ENCODE results near the gene PRKG1. TPM values are rescaled to one million over a fixed set of nuclear protein-coding genes. Genes with fewer than 3 reads are reported as not detected.

Gene PRKG1
- total RNA-seq, 1 experiment from 2014 or later = 16.5 TPM

DNA sequence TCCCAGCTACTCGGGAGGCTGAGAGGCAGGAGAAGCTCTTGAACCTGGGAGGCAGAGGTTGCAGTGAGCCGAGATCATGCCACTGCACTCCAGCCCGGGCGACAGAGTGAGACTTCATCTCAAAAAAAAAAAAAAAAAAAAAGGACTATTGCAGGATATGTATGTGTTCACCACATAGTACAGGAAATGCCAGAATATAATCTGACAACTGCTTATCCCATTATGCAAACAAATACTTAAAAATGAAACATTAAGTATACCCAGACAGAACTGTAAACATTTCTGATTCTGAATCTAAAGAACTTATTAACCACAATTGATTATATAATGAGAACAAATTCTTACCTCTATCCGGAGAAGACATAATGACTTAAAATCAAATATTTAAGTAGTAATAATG is 1258.5 kb downstream of the PRKG1 start:
- ChIA-PET CTCF (no interaction called here), POLR2A (interaction anchor here (0.6 kb wide), 1 partner anchor 336 kb away, joined by 3 read pairs; no protein-coding TSS in a partner anchor)
- H3K9me3 Mint-ChIP-seq = no peaks in the 10 kb centered on the region

GRCh38 chr10:52334595-52334994 is 1260.3 kb downstream of the PRKG1 start:
- DNase-seq (ENCODE audit: low spot score) = no peak
- POLR2A ChIA-PET = no interaction called here
- CTCF ChIA-PET = interaction anchor here (0.7 kb wide), 1 partner anchor 21 kb away, joined by 3 read pairs; the partner anchor contains the start of gene DKK1
- H3K4me1 Mint-ChIP-seq = peaks cover 9% of the 10 kb centered on the region
- H3K27ac Mint-ChIP-seq = no peak overlapping the region
- no peaks in the 10 kb centered on the region for H3K36me3 Mint-ChIP-seq
- ATAC-seq = no peak
- no peaks in the 10 kb centered on the region; the same call in 1 of the 2 replicates for H3K27me3 Mint-ChIP-seq (ENCODE audit: low read depth)
- H3K4me3 Mint-ChIP-seq = no peak overlapping the region
- no peaks in the 10 kb centered on the region for H3K9me3 Mint-ChIP-seq
- TF ChIP-seq FOXP1 (CRISPR knock-in tag; IDR thresholded peaks at IDR 0.05; ENCODE audit: borderline replicate concordance) (no peak), ELF4 (CRISPR knock-in tag; IDR thresholded peaks at IDR 0.05; ENCODE audit: low read depth) (no peak), KAT7 (CRISPR knock-in tag; IDR thresholded peaks at IDR 0.05; ENCODE audit: borderline replicate concordance) (no peak), JAZF1 (CRISPR knock-in tag; IDR thresholded peaks at IDR 0.05) (no peak), TCF7 (CRISPR knock-in tag; IDR thresholded peaks at IDR 0.05; ENCODE audit: low read depth) (no peak), MXD4 (CRISPR knock-in tag; IDR thresholded peaks at IDR 0.05; ENCODE audit: borderline replicate concordance) (no peak)

More for the DNA sequence above, 1258.5 kb downstream of the PRKG1 start:
- no peak for DNase-seq (ENCODE audit: low spot score)
- TF ChIP-seq, protein P1, sequence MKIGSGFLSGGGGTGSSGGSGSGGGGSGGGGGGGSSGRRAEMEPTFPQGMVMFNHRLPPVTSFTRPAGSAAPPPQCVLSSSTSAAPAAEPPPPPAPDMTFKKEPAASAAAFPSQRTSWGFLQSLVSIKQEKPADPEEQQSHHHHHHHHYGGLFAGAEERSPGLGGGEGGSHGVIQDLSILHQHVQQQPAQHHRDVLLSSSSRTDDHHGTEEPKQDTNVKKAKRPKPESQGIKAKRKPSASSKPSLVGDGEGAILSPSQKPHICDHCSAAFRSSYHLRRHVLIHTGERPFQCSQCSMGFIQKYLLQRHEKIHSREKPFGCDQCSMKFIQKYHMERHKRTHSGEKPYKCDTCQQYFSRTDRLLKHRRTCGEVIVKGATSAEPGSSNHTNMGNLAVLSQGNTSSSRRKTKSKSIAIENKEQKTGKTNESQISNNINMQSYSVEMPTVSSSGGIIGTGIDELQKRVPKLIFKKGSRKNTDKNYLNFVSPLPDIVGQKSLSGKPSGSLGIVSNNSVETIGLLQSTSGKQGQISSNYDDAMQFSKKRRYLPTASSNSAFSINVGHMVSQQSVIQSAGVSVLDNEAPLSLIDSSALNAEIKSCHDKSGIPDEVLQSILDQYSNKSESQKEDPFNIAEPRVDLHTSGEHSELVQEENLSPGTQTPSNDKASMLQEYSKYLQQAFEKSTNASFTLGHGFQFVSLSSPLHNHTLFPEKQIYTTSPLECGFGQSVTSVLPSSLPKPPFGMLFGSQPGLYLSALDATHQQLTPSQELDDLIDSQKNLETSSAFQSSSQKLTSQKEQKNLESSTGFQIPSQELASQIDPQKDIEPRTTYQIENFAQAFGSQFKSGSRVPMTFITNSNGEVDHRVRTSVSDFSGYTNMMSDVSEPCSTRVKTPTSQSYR (CRISPR knock-in tag; IDR thresholded peaks at IDR 0.05) = no peak
- TF ChIP-seq ZNF232 (CRISPR knock-in tag; IDR thresholded peaks at IDR 0.05) = no peak
- no peak for TF ChIP-seq ZNF317 (CRISPR knock-in tag; IDR thresholded peaks at IDR 0.05; ENCODE audit: borderline replicate concordance, low read depth)
- TF ChIP-seq, protein P2, sequence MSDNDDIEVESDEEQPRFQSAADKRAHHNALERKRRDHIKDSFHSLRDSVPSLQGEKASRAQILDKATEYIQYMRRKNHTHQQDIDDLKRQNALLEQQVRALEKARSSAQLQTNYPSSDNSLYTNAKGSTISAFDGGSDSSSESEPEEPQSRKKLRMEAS (CRISPR knock-in tag; IDR thresholded peaks at IDR 0.05) = no peak
- TF ChIP-seq, protein P3, sequence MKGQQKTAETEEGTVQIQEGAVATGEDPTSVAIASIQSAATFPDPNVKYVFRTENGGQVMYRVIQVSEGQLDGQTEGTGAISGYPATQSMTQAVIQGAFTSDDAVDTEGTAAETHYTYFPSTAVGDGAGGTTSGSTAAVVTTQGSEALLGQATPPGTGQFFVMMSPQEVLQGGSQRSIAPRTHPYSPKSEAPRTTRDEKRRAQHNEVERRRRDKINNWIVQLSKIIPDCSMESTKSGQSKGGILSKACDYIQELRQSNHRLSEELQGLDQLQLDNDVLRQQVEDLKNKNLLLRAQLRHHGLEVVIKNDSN (CRISPR knock-in tag; IDR thresholded peaks at IDR 0.05) = no peak
- TF ChIP-seq E2F4 (CRISPR knock-in tag; IDR thresholded peaks at IDR 0.05; ENCODE audit: borderline replicate concordance, low read depth) = no peak
- no peak for TF ChIP-seq SMAD3 (CRISPR knock-in tag; IDR thresholded peaks at IDR 0.05; ENCODE audit: borderline replicate concordance)
- TF ChIP-seq, protein P4, sequence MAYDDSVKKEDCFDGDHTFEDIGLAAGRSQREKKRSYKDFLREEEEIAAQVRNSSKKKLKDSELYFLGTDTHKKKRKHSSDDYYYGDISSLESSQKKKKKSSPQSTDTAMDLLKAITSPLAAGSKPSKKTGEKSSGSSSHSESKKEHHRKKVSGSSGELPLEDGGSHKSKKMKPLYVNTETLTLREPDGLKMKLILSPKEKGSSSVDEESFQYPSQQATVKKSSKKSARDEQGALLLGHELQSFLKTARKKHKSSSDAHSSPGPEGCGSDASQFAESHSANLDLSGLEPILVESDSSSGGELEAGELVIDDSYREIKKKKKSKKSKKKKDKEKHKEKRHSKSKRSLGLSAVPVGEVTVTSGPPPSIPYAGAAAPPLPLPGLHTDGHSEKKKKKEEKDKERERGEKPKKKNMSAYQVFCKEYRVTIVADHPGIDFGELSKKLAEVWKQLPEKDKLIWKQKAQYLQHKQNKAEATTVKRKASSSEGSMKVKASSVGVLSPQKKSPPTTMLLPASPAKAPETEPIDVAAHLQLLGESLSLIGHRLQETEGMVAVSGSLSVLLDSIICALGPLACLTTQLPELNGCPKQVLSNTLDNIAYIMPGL (CRISPR knock-in tag; IDR thresholded peaks at IDR 0.05) = no peak
- no peak for TF ChIP-seq ZNF671 (CRISPR knock-in tag; IDR thresholded peaks at IDR 0.05)
- TF ChIP-seq ZNF219 (CRISPR knock-in tag; IDR thresholded peaks at IDR 0.05; ENCODE audit: borderline replicate concordance) = no peak
- no peak for TF ChIP-seq NR1H2 (CRISPR knock-in tag; IDR thresholded peaks at IDR 0.05)
- TF ChIP-seq MLX (CRISPR knock-in tag; IDR thresholded peaks at IDR 0.05) = no peak
- TF ChIP-seq, protein P5, sequence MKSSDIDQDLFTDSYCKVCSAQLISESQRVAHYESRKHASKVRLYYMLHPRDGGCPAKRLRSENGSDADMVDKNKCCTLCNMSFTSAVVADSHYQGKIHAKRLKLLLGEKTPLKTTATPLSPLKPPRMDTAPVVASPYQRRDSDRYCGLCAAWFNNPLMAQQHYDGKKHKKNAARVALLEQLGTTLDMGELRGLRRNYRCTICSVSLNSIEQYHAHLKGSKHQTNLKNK (CRISPR knock-in tag; IDR thresholded peaks at IDR 0.05) = no peak
- H3K4me3 Mint-ChIP-seq = no peak overlapping the region
- no peak overlapping the region for H3K27ac Mint-ChIP-seq
- no peak for ATAC-seq
- H3K27me3 Mint-ChIP-seq (ENCODE audit: low read depth) = no peaks in the 10 kb centered on the region; the same call in 1 of the 2 replicates
- peaks cover 9% of the 10 kb centered on the region for H3K4me1 Mint-ChIP-seq
- no peaks in the 10 kb centered on the region for H3K36me3 Mint-ChIP-seq

Measured in WTC11 (cell line).